Epithelial cell of esophagus (primary cell): ENCODE data around the gene GRIK1.
A peak's percentile ranks its signal among the peaks of the same experiment; 100 is the strongest.

Experiments used
- DNase-seq: peaks from one replicate; pipeline ENCODE4 v3.0.0; 2010; ENCODE audit warnings: low read depth
- H3K4me3 ChIP-seq: 2 replicates; pipeline ENCODE4 v1.5.1; 2011; ENCODE audit warnings: mild to moderate bottlenecking, low read length, control low read depth
- CTCF ChIP-seq: IDR thresholded peaks from 2 replicates; pipeline ENCODE4 v1.5.1; 2011; ENCODE audit warnings: low read depth, mild to moderate bottlenecking, low read length, control low read depth, inconsistent platforms; ENCODE audit not compliant: insufficient read depth; ENCODE audit errors: missing control alignments

Gene GRIK1

GRCh38 chr21:29753216-29753615 is 186.6 kb downstream of the GRIK1 start:
- no peak for TF ChIP-seq CTCF

GRCh38 chr21:29751473-29752185 is 188.2 kb downstream of the GRIK1 start:
- DNase-seq = no peak
- TF ChIP-seq CTCF = no peak
- H3K4me3 ChIP-seq = no peak overlapping the region

More at GRCh38 chr21:29753216-29753615, 186.6 kb downstream of the GRIK1 start:
- no peak overlapping the region for H3K4me3 ChIP-seq
- DNase-seq = peak; percentile 22

- H3K4me3 ChIP-seq = no peak overlapping the region
- no peak for TF ChIP-seq CTCF
- DNase-seq = no peak
These were observed 189.8 kb downstream of the GRIK1 start for GRCh38 chr21:29749957-29750356.

GRCh38 chr21:29749223-29749622 is 190.6 kb downstream of the GRIK1 start:
- no peak for TF ChIP-seq CTCF
- H3K4me3 ChIP-seq = no peak overlapping the region
- DNase-seq = no peak

GRCh38 chr21:29748391-29749167 is 191.2 kb downstream of the GRIK1 start:
- DNase-seq = no peak

GRCh38 chr21:29741761-29742160 is 198.0 kb downstream of the GRIK1 start:
- no peak for TF ChIP-seq CTCF
- DNase-seq = no peak
- H3K4me3 ChIP-seq = no peak overlapping the region

More at GRCh38 chr21:29748391-29749167, 191.2 kb downstream of the GRIK1 start:
- no peak overlapping the region for H3K4me3 ChIP-seq
- TF ChIP-seq CTCF = no peak
